ENCODE measurements around the gene PDZK1IP1.

PDZK1IP1 gene

GRCh38 chr1:47222476-47222875 lies 32.6 kb upstream of the PDZK1IP1 start:
- no peak for TF ChIP-seq CTCF (IDR thresholded peaks at IDR 0.05; ENCODE audit: borderline replicate concordance, extremely low read depth, low read length, poor library complexity, severe bottlenecking)
- no peak for TF ChIP-seq EZH2 (IDR thresholded peaks at IDR 0.05; ENCODE audit: borderline replicate concordance, low read depth, low read length, severe bottlenecking)
- Histone ChIP-seq H3K9ac (ENCODE audit: low read depth, low read length) (no peak overlapping the region), H2AFZ (ENCODE audit: low read depth, low read length) (no peak overlapping the region), H3K36me3 (ENCODE audit: insufficient read depth, low read length) (no peaks in the 10 kb centered on the region), H3K4me1 (ENCODE audit: insufficient read depth, low read length) (no peaks in the 10 kb centered on the region), H3K27ac (ENCODE audit: low read length) (no peak overlapping the region), H4K20me1 (ENCODE audit: insufficient read depth, low read length) (no peaks in the 10 kb centered on the region), H3K4me2 (ENCODE audit: insufficient read depth, low read length) (no peak overlapping the region), H3K27me3 (ENCODE audit: insufficient read depth, low read length, poor library complexity) (peaks cover 8% of the 10 kb centered on the region), H3K4me3 (ENCODE audit: low read depth in 1 of 2, low read length in 2 of 2) (no peak overlapping the region), H3K9me3 (ENCODE audit: insufficient read depth, low read length, severe bottlenecking) (no peaks in the 10 kb centered on the region), H3K79me2 (ENCODE audit: insufficient read depth, low read length) (no peaks in the 10 kb centered on the region)
- ATAC-seq (ENCODE audit: insufficient read depth, low read depth) (no peak), DNase-seq (no peak)

GRCh38 chr1:47219590-47220220 lies 29.9 kb upstream of the PDZK1IP1 start:
- Histone ChIP-seq H4K20me1 (ENCODE audit: insufficient read depth, low read length) (no peaks in the 10 kb centered on the region), H3K9me3 (ENCODE audit: insufficient read depth, low read length, severe bottlenecking) (no peaks in the 10 kb centered on the region), H3K4me1 (ENCODE audit: insufficient read depth, low read length) (no peaks in the 10 kb centered on the region), H3K27ac (ENCODE audit: low read length) (no peak overlapping the region), H3K27me3 (ENCODE audit: insufficient read depth, low read length, poor library complexity) (peaks cover 3% of the 10 kb centered on the region), H3K79me2 (ENCODE audit: insufficient read depth, low read length) (no peaks in the 10 kb centered on the region), H3K9ac (ENCODE audit: low read depth, low read length) (no peak overlapping the region), H3K4me3 (ENCODE audit: low read depth in 1 of 2, low read length in 2 of 2) (no peak overlapping the region), H3K4me2 (ENCODE audit: insufficient read depth, low read length) (no peak overlapping the region), H2AFZ (ENCODE audit: low read depth, low read length) (no peak overlapping the region), H3K36me3 (ENCODE audit: insufficient read depth, low read length) (no peaks in the 10 kb centered on the region)
- DNase-seq (no peak), ATAC-seq (ENCODE audit: insufficient read depth, low read depth) (no peak)
- no peak for TF ChIP-seq CTCF (IDR thresholded peaks at IDR 0.05; ENCODE audit: borderline replicate concordance, extremely low read depth, low read length, poor library complexity, severe bottlenecking)
- TF ChIP-seq EZH2 (IDR thresholded peaks at IDR 0.05; ENCODE audit: borderline replicate concordance, low read depth, low read length, severe bottlenecking), result no peak

- no peak for DNase-seq
- Histone ChIP-seq H3K9ac (ENCODE audit: low read depth, low read length) (no peak overlapping the region), H3K27me3 (ENCODE audit: insufficient read depth, low read length, poor library complexity) (peaks cover 3% of the 10 kb centered on the region), H2AFZ (ENCODE audit: low read depth, low read length) (no peak overlapping the region), H3K4me3 (ENCODE audit: low read depth in 1 of 2, low read length in 2 of 2) (no peak overlapping the region), H4K20me1 (ENCODE audit: insufficient read depth, low read length) (no peaks in the 10 kb centered on the region), H3K9me3 (ENCODE audit: insufficient read depth, low read length, severe bottlenecking) (no peaks in the 10 kb centered on the region), H3K4me2 (ENCODE audit: insufficient read depth, low read length) (no peak overlapping the region), H3K79me2 (ENCODE audit: insufficient read depth, low read length) (no peaks in the 10 kb centered on the region), H3K27ac (ENCODE audit: low read length) (no peak overlapping the region), H3K36me3 (ENCODE audit: insufficient read depth, low read length) (no peaks in the 10 kb centered on the region), H3K4me1 (ENCODE audit: insufficient read depth, low read length) (no peaks in the 10 kb centered on the region)
- ATAC-seq (ENCODE audit: insufficient read depth, low read depth), result no peak
- TF ChIP-seq CTCF (IDR thresholded peaks at IDR 0.05; ENCODE audit: borderline replicate concordance, extremely low read depth, low read length, poor library complexity, severe bottlenecking) (no peak), EZH2 (IDR thresholded peaks at IDR 0.05; ENCODE audit: borderline replicate concordance, low read depth, low read length, severe bottlenecking) (no peak)
Observed at GRCh38 chr1:47219001-47219400, 29.2 kb upstream of the PDZK1IP1 start.

Data from DND-41 (cell line).